HK-2 (cell line): ENCODE measurements around the gene DCTN3.

ENCODE experiments used
- DNase-seq: peaks from one replicate; pipeline ENCODE4 v3.0.0-alpha.2; 2018; ENCODE audit not compliant: unreplicated experiment

The DCTN3 gene

GRCh38 chr9:34590381-34591247 is 29.7 kb downstream of the DCTN3 start:
- DNase-seq, result no peak

GRCh38 chr9:34589636-34590380 is 30.5 kb downstream of the DCTN3 start, which contains the start of gene CNTFR:
CNTFR (minus strand) TSS chr9:34589724; CDS start chr9:34568981, 20,743 bp downstream.
- DNase-seq, result no peak

GRCh38 chr9:34588671-34589635 is 31.3 kb downstream of the DCTN3 start:
- no peak for DNase-seq

GRCh38 chr9:34587271-34587670 is 33.0 kb downstream of the DCTN3 start:
- no peak for DNase-seq

GRCh38 chr9:34585946-34586669 is 34.2 kb downstream of the DCTN3 start:
- DNase-seq, result no peak

GRCh38 chr9:34584970-34585369 is 35.3 kb downstream of the DCTN3 start:
- no peak for DNase-seq

GRCh38 chr9:34582787-34583186 is 37.5 kb downstream of the DCTN3 start:
- DNase-seq, result no peak

GRCh38 chr9:34581318-34581717 is 39.0 kb downstream of the DCTN3 start:
- DNase-seq, result no peak

- no peak for DNase-seq
These were observed 39.9 kb downstream of the DCTN3 start for GRCh38 chr9:34580358-34580757.

GRCh38 chr9:34579808-34580163 is 40.5 kb downstream of the DCTN3 start:
- no peak for DNase-seq

- DNase-seq, result no peak
These were observed 41.0 kb downstream of the DCTN3 start for GRCh38 chr9:34579104-34579807.

- DNase-seq, result peak; percentile 42
These were observed 41.8 kb downstream of the DCTN3 start for GRCh38 chr9:34578241-34579103.

- DNase-seq, result no peak
These were observed 42.7 kb downstream of the DCTN3 start for GRCh38 chr9:34577400-34578240.

GRCh38 chr9:34576597-34577399 is 43.5 kb downstream of the DCTN3 start:
- DNase-seq, result no peak

GRCh38 chr9:34575862-34576596 is 44.3 kb downstream of the DCTN3 start:
- no peak for DNase-seq

GRCh38 chr9:34575241-34575640 is 45.1 kb downstream of the DCTN3 start:
- no peak for DNase-seq

GRCh38 chr9:34574571-34574970 is 45.7 kb downstream of the DCTN3 start:
- DNase-seq, result no peak
